Endothelial cell of umbilical vein (primary cell): ENCODE results near the gene MZT2A.
"Not testable (repeated sequence)": the region's sequence is repeated elsewhere in the genome, so short reads cannot be mapped to it uniquely, and the experiment has no call there.

Experiments
- EZH2 ChIP-seq: IDR thresholded peaks from 2 replicates; pipeline ENCODE4 v1.6.1; 2012; ENCODE audit warnings: borderline replicate concordance, low read depth, mild to moderate bottlenecking, moderate library complexity, low read length, inconsistent platforms; ENCODE audit not compliant: severe bottlenecking
- FOS ChIP-seq: IDR thresholded peaks from 2 replicates; pipeline ENCODE4 v1.6.1; 2011; ENCODE audit warnings: mild to moderate bottlenecking, low read length, moderate library complexity, borderline replicate concordance; ENCODE audit not compliant: insufficient read depth
- GATA2 ChIP-seq: IDR thresholded peaks from 2 replicates; pipeline ENCODE4 v1.7.0; 2011; ENCODE audit warnings: low read depth, mild to moderate bottlenecking, moderate library complexity, mixed read lengths, low read length; ENCODE audit not compliant: insufficient read length, insufficient read depth
- JUN ChIP-seq: IDR thresholded peaks from 2 replicates; pipeline ENCODE4 v1.6.1; 2011; ENCODE audit warnings: borderline replicate concordance, low read depth; ENCODE audit not compliant: insufficient read length, insufficient read depth
- MYC ChIP-seq: IDR thresholded peaks from one replicate; pipeline ENCODE4 v1.6.1; 2011; ENCODE audit warnings: mild to moderate bottlenecking, low read depth, low read length
- POLR2A ChIP-seq: IDR thresholded peaks from 2 replicates; pipeline ENCODE4 v1.6.1; 2012; ENCODE audit warnings: low read depth, mild to moderate bottlenecking, control low read depth, low read length
- POLR2AphosphoS5 ChIP-seq: IDR thresholded peaks from 2 replicates; pipeline ENCODE4 v1.6.1; 2012; ENCODE audit warnings: low read depth, mild to moderate bottlenecking, control low read depth, low read length, moderate library complexity; ENCODE audit not compliant: insufficient read depth
- TF ChIP-seq, protein P1 (sequence below), 2 donors: IDR thresholded peaks; 1 replicate in 1 of 2; 2 replicates in 1 of 2; pipeline ENCODE4 v1.5.1; 2011; ENCODE audit warnings: low read length in 2 of 2, mild to moderate bottlenecking in 2 of 2, moderate library complexity in 2 of 2, control low read depth in 1 of 2, inconsistent platforms in 1 of 2, low read depth in 1 of 2; ENCODE audit not compliant: insufficient read depth in 1 of 2; ENCODE audit errors: extremely low read depth in 1 of 2
- TF ChIP-seq, protein P2 (sequence below): IDR thresholded peaks from 2 replicates; pipeline ENCODE4 v1.6.1; 2011; ENCODE audit not compliant: insufficient read depth, insufficient read length

DNA sequence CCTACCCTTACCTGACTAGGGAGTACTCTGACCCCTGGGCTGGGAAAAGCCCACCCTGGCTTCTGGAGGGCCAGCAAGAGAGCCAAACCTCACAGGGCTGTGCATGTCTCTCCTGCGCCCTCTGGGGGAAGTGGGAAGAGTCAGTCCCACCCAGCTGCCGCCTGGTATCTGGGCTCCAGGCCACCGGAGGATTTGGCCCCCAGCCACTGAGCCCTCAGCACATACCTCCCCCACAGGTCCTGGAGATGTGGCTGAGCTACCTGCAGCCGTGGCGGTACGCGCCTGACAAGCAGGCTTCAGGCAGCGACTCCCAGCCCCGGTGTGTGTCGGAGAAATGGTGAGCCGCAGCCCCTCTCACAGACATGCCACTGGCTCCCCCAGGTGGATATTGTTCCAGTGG, 24.4 kb upstream of the MZT2A start:
- not testable (repeated sequence) for TF ChIP-seq POLR2AphosphoS5, EZH2, FOS, JUN, POLR2A, MYC, GATA2
- TF ChIP-seq, protein P1, sequence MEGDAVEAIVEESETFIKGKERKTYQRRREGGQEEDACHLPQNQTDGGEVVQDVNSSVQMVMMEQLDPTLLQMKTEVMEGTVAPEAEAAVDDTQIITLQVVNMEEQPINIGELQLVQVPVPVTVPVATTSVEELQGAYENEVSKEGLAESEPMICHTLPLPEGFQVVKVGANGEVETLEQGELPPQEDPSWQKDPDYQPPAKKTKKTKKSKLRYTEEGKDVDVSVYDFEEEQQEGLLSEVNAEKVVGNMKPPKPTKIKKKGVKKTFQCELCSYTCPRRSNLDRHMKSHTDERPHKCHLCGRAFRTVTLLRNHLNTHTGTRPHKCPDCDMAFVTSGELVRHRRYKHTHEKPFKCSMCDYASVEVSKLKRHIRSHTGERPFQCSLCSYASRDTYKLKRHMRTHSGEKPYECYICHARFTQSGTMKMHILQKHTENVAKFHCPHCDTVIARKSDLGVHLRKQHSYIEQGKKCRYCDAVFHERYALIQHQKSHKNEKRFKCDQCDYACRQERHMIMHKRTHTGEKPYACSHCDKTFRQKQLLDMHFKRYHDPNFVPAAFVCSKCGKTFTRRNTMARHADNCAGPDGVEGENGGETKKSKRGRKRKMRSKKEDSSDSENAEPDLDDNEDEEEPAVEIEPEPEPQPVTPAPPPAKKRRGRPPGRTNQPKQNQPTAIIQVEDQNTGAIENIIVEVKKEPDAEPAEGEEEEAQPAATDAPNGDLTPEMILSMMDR (IDR thresholded peaks at IDR 0.05; ENCODE audit: extremely low read depth in 1 of 2, insufficient read depth in 1 of 2, low read depth in 1 of 2, low read length in 2 of 2), result peak in 1 of 2 donors; percentile 38
- TF ChIP-seq, protein P2, sequence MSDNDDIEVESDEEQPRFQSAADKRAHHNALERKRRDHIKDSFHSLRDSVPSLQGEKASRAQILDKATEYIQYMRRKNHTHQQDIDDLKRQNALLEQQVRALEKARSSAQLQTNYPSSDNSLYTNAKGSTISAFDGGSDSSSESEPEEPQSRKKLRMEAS, result not testable (repeated sequence)
